ENCODE measurements around the gene MAST4.

DNA sequence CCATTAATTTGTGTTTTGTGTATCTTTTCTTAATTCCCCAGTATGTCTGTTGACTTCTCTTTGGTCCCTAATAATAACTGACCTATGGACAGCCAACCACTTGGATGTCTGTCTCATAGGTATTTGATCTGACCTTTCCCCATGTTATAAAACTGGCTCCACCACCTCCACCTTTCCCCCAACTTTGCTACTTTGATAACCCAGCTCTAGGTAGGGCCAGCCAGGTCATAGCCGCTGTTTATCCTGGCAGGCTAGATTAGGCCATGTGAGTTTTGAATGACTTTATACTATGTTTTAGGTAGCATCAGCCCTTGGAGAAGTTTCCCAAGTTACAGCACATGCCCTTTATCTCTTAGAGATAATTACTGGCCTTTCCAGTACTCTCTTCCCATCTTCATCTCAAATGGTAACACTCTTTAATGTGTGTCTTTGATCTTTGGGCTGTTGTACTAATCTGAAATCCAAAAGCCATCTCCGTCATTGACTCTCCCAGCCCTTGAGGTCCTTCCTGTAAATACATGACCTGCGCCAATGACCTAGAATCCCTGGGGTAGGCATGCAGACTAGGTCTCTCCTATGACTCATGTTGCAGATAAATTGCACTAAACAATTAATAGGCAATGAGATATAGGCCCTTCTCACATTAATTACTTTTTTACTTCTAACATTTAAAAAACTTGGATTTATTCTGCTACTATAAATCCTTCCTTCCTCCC, 447.8 kb downstream of the MAST4 start:
- no peak for TF ChIP-seq ZNF274 (IDR thresholded peaks at IDR 0.05; ENCODE audit: borderline replicate concordance, extremely low read depth, low read length)
- TF ChIP-seq, protein P1, sequence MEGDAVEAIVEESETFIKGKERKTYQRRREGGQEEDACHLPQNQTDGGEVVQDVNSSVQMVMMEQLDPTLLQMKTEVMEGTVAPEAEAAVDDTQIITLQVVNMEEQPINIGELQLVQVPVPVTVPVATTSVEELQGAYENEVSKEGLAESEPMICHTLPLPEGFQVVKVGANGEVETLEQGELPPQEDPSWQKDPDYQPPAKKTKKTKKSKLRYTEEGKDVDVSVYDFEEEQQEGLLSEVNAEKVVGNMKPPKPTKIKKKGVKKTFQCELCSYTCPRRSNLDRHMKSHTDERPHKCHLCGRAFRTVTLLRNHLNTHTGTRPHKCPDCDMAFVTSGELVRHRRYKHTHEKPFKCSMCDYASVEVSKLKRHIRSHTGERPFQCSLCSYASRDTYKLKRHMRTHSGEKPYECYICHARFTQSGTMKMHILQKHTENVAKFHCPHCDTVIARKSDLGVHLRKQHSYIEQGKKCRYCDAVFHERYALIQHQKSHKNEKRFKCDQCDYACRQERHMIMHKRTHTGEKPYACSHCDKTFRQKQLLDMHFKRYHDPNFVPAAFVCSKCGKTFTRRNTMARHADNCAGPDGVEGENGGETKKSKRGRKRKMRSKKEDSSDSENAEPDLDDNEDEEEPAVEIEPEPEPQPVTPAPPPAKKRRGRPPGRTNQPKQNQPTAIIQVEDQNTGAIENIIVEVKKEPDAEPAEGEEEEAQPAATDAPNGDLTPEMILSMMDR (IDR thresholded peaks at IDR 0.05; ENCODE audit: control extremely low read depth in 1 of 3, insufficient read depth in 1 of 3, low read depth in 1 of 3, low read length in 3 of 3), result no peak
- TF ChIP-seq GABPA (IDR thresholded peaks at IDR 0.05; ENCODE audit: borderline replicate concordance, insufficient read depth, low read length), result no peak
- no peak for TF ChIP-seq POLR2A (IDR thresholded peaks at IDR 0.05; ENCODE audit: control extremely low read depth in 1 of 2, low read depth in 2 of 2, low read length in 2 of 2)
- TF ChIP-seq EGR1 (IDR thresholded peaks at IDR 0.05; ENCODE audit: borderline replicate concordance, low read depth, low read length), result no peak

Data from H1 (cell line).